ENCODE measurements around the gene ADAMTSL5. TPM values are rescaled to one million over a fixed set of nuclear protein-coding genes. Genes with fewer than 3 reads are reported as not detected.
A peak's percentile ranks its signal among the peaks of the same experiment; 100 is the strongest.

ADAMTSL5 gene
- total and polyA plus RNA-seq, 2 donors (not counting 1 experiment from before 2014, with no cell fraction given), result 3.1 to 4.7 TPM

GRCh38 chr19:1469255-1470054 lies 43.4 kb downstream of the ADAMTSL5 start:
- Histone ChIP-seq H3K4me2 (ENCODE audit: extremely low read depth, insufficient read depth, low read length) (no peak overlapping the region), H3K36me3 (ENCODE audit: control insufficient read depth, insufficient read depth, low read length) (no peaks in the 10 kb centered on the region), H3K9ac (ENCODE audit: insufficient read depth, low read length) (no peak overlapping the region), H2AFZ (ENCODE audit: low read length) (no peak overlapping the region), H3K9me3 (ENCODE audit: control insufficient read depth, insufficient read depth, low read depth, low read length) (no peaks in the 10 kb centered on the region), H4K20me1 (ENCODE audit: control insufficient read depth, extremely low read depth, insufficient read depth, low read length) (no peaks in the 10 kb centered on the region), H3K27ac (ENCODE audit: insufficient read depth, low read length) (no peak overlapping the region), H3K4me1 (ENCODE audit: control insufficient read depth, extremely low read depth, insufficient read depth, low read length) (peaks cover 3% of the 10 kb centered on the region), H3K27me3 (ENCODE audit: control insufficient read depth, insufficient read depth, low read length) (peaks cover 50% of the 10 kb centered on the region), H3K4me3 (replicated peaks in 1 of 4; ENCODE audit: control extremely low read depth in 1 of 4, insufficient read depth in 1 of 4, low read depth in 3 of 4, low read length in 4 of 4) (peak overlapping the region in 1 of 4 experiments; percentile 47), H3K79me2 (ENCODE audit: control insufficient read depth, insufficient read depth, low read length) (no peaks in the 10 kb centered on the region)
- no peak for TF ChIP-seq CTCF (conservative IDR thresholded peaks at IDR 0.05 in 1 of 2, IDR thresholded peaks at IDR 0.05 in 1 of 2; ENCODE audit: low read depth in 1 of 2, low read length in 2 of 2)
- no peak for TF ChIP-seq EZH2 (IDR thresholded peaks at IDR 0.05; ENCODE audit: low read length, missing control alignments)
- DNase-seq (ENCODE audit: low read depth in 2 of 2), result no peak

- TF ChIP-seq EZH2 (IDR thresholded peaks at IDR 0.05; ENCODE audit: low read length, missing control alignments), result no peak
- TF ChIP-seq CTCF (conservative IDR thresholded peaks at IDR 0.05 in 1 of 2, IDR thresholded peaks at IDR 0.05 in 1 of 2; ENCODE audit: low read depth in 1 of 2, low read length in 2 of 2), result no peak
- Histone ChIP-seq H3K36me3 (ENCODE audit: control insufficient read depth, insufficient read depth, low read length) (no peaks in the 10 kb centered on the region), H4K20me1 (ENCODE audit: control insufficient read depth, extremely low read depth, insufficient read depth, low read length) (no peaks in the 10 kb centered on the region), H3K9ac (ENCODE audit: insufficient read depth, low read length) (no peak overlapping the region), H3K4me1 (ENCODE audit: control insufficient read depth, extremely low read depth, insufficient read depth, low read length) (peaks cover 3% of the 10 kb centered on the region), H3K4me3 (replicated peaks in 1 of 4; ENCODE audit: control extremely low read depth in 1 of 4, insufficient read depth in 1 of 4, low read depth in 3 of 4, low read length in 4 of 4) (peak overlapping the region in 1 of 4 experiments; percentile 32), H3K4me2 (ENCODE audit: extremely low read depth, insufficient read depth, low read length) (no peak overlapping the region), H3K9me3 (ENCODE audit: control insufficient read depth, insufficient read depth, low read depth, low read length) (no peaks in the 10 kb centered on the region), H3K27ac (ENCODE audit: insufficient read depth, low read length) (no peak overlapping the region), H3K27me3 (ENCODE audit: control insufficient read depth, insufficient read depth, low read length) (peaks cover 50% of the 10 kb centered on the region), H2AFZ (ENCODE audit: low read length) (no peak overlapping the region), H3K79me2 (ENCODE audit: control insufficient read depth, insufficient read depth, low read length) (no peaks in the 10 kb centered on the region)
- DNase-seq (ENCODE audit: low read depth in 2 of 2), result peak in 1 of 2 donors; percentile 26
Measured at GRCh38 chr19:1468821-1469254, 44.0 kb downstream of the ADAMTSL5 start.

- DNase-seq (ENCODE audit: low read depth in 2 of 2), result no peak
- Histone ChIP-seq H3K27ac (ENCODE audit: insufficient read depth, low read length) (no peak overlapping the region), H3K9ac (ENCODE audit: insufficient read depth, low read length) (no peak overlapping the region), H3K27me3 (ENCODE audit: control insufficient read depth, insufficient read depth, low read length) (peaks cover 50% of the 10 kb centered on the region), H3K9me3 (ENCODE audit: control insufficient read depth, insufficient read depth, low read depth, low read length) (no peaks in the 10 kb centered on the region), H3K4me3 (replicated peaks in 1 of 4; ENCODE audit: control extremely low read depth in 1 of 4, insufficient read depth in 1 of 4, low read depth in 3 of 4, low read length in 4 of 4) (peak overlapping the region in 1 of 4 experiments; percentile 32), H2AFZ (ENCODE audit: low read length) (no peak overlapping the region), H3K4me2 (ENCODE audit: extremely low read depth, insufficient read depth, low read length) (no peak overlapping the region), H3K36me3 (ENCODE audit: control insufficient read depth, insufficient read depth, low read length) (no peaks in the 10 kb centered on the region), H3K4me1 (ENCODE audit: control insufficient read depth, extremely low read depth, insufficient read depth, low read length) (peaks cover 3% of the 10 kb centered on the region), H3K79me2 (ENCODE audit: control insufficient read depth, insufficient read depth, low read length) (no peaks in the 10 kb centered on the region), H4K20me1 (ENCODE audit: control insufficient read depth, extremely low read depth, insufficient read depth, low read length) (no peaks in the 10 kb centered on the region)
- TF ChIP-seq CTCF (conservative IDR thresholded peaks at IDR 0.05 in 1 of 2, IDR thresholded peaks at IDR 0.05 in 1 of 2; ENCODE audit: low read depth in 1 of 2, low read length in 2 of 2) (no peak), EZH2 (IDR thresholded peaks at IDR 0.05; ENCODE audit: low read length, missing control alignments) (peak; percentile 94)
Measured at GRCh38 chr19:1468274-1468820, 44.5 kb downstream of the ADAMTSL5 start.

Data from fibroblast of lung (primary cell).